Prostate gland (tissue), 2 donors: ENCODE measurements around the gene SH2B3. TPM values are rescaled to one million over a fixed set of nuclear protein-coding genes. Genes with fewer than 3 reads are reported as not detected.

Experiments
- DNase-seq: peaks from one replicate; pipeline ENCODE4 v3.0.0-alpha.2; 2019; ENCODE audit warnings: low spot score
- H3K27ac ChIP-seq, 2 donors: fragments of 200-600 bp; sonication (generic); 2 replicates each; pipeline ENCODE4 v1.5.1; 2017 to 2019
- H3K27me3 ChIP-seq: fragments of 200-600 bp; sonication (generic); replicated peaks from 2 replicates; pipeline ENCODE4 v1.5.1; 2019; ENCODE audit not compliant: insufficient read depth
- H3K36me3 ChIP-seq, 2 donors: fragments of 200-600 bp; sonication (generic); 1 replicate in 1 of 2; 2 replicates in 1 of 2; pipeline versions ENCODE4 v1.5.1 to v1.8.1; 2017 to 2019
- H3K4me1 ChIP-seq: fragments of 200-600 bp; sonication (generic); replicated peaks from 2 replicates; pipeline ENCODE4 v1.5.1; 2019
- H3K4me3 ChIP-seq, 2 donors: fragments of 200-600 bp; sonication (generic); 2 replicates each; pipeline ENCODE4 v1.5.1; 2017 to 2019
- H3K9me3 ChIP-seq: fragments of 200-600 bp; sonication (generic); 2 replicates; pipeline ENCODE4 v1.5.1; 2017
- POLR2A ChIP-seq: fragments of 450-650 bp; IDR thresholded peaks from one replicate; pipeline ENCODE4 v1.6.1; 2016; ENCODE audit warnings: antibody characterized with exemption, mild to moderate bottlenecking
- POLR2AphosphoS5 ChIP-seq: sonication (generic); formaldehyde crosslinking; IDR thresholded peaks from one replicate; pipeline ENCODE4 v1.6.1; 2017; ENCODE audit warnings: antibody characterized with exemption
- WGBS: methylation state at CpG from one replicate; pipeline ENCODE4 v1.1.5; 2018; 5-methylcytosine and 5-hydroxymethylcytosine counted together
- intact Hi-C: fragments of 100-400 bp; cut with DNase I; formaldehyde crosslinking; loops from one replicate; pipeline ENCODE4 v1.14.2; 2022
- total RNA-seq, 2 donors: library from RNA; depleted of rRNA; stranded (reverse); fragments of >200 nt; gene quantifications; one replicate each; pipeline ENCODE4 v1.1.0, GENCODE V29; 2016
- TF ChIP-seq, protein P1 (sequence below), 4 experiments: fragments of 200-600 bp in 2 of 4; fragments of 450-650 bp in 2 of 4; sonication (generic) in 2 of 4; IDR thresholded peaks; 1 replicate in 3 of 4; 2 replicates in 1 of 4; pipeline ENCODE4 v1.5.1; 2016 to 2019; ENCODE audit warnings: antibody characterized with exemption in 4 of 4, mild to moderate bottlenecking in 2 of 4, moderate library complexity in 2 of 4

SH2B3 gene
- total RNA-seq, 2 donors from 2014 or later: 13.3 to 34.8 TPM

DNA sequence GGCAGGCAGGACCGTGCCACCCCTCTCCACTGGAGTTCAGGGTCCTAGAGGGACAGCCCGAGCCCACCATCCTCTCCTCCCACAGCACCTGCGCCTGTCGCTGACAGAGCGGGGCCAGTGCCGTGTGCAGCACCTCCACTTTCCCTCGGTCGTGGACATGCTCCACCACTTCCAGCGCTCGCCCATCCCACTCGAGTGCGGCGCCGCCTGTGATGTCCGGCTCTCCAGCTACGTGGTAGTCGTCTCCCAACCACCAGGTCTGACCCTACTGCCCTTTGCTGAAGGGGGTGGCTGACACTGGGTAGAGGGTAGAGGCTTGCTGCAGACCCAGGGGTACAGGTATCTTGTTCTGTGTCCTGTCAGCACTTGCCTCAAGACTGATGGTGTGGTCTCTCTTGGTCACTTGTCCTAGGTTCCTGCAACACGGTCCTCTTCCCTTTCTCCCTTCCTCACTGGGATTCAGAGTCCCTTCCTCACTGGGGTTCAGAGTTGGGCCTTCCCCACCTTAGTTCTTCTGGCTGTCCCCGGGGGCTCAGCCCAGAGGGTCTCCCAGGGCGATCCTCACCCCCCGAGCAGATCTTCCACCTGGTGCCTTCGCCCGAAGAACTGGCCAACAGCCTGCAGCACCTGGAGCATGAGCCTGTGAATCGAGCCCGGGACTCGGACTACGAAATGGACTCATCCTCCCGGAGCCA is 42.0 kb downstream of the SH2B3 start:
- intact Hi-C loops: no loop called here
- H3K27ac ChIP-seq: no peak overlapping the region

DNA sequence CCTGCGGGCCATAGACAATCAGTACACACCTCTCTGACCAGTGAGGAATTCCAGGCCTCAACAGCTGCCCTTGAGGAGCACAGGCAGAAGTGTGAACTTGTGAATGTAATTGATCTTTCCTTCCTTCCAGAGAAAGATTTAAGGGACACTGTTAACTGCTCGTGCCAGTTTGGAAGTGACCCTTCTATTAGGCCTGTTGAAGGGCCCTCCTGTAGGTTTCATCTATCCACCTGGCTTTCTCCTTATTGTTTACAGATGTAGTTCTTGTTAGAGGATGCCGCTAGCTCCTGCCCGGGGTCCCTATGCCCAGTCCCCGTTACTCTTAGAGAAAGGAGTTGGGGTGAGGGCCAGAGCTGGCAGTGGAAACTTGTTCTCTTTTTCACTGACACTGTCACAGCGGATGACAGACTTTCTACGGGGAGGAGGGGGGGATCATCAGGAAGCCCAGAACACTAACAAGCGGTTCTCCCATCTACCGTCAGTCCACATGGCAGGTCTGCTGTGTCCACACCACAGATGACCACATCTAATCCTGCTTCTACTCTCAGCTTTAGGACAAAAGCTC is 42.6 kb downstream of the SH2B3 start:
- Histone ChIP-seq H3K9me3 (no peaks in the 10 kb centered on the region), H3K27ac (no peak overlapping the region), H3K4me1 (peaks cover 5% of the 10 kb centered on the region), H3K4me3 (no peak overlapping the region), H3K27me3 (no peaks in the 10 kb centered on the region), H3K36me3 (peaks cover 6 to 13% of the 10 kb centered on the region in 2 donors)
- no peak for DNase-seq
- intact Hi-C loops: no loop called here
- TF ChIP-seq, protein P1, sequence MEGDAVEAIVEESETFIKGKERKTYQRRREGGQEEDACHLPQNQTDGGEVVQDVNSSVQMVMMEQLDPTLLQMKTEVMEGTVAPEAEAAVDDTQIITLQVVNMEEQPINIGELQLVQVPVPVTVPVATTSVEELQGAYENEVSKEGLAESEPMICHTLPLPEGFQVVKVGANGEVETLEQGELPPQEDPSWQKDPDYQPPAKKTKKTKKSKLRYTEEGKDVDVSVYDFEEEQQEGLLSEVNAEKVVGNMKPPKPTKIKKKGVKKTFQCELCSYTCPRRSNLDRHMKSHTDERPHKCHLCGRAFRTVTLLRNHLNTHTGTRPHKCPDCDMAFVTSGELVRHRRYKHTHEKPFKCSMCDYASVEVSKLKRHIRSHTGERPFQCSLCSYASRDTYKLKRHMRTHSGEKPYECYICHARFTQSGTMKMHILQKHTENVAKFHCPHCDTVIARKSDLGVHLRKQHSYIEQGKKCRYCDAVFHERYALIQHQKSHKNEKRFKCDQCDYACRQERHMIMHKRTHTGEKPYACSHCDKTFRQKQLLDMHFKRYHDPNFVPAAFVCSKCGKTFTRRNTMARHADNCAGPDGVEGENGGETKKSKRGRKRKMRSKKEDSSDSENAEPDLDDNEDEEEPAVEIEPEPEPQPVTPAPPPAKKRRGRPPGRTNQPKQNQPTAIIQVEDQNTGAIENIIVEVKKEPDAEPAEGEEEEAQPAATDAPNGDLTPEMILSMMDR (IDR thresholded peaks at IDR 0.05): no peak
- TF ChIP-seq POLR2AphosphoS5: no peak
- TF ChIP-seq POLR2A: no peak
- WGBS: 74% methylated on average over 9 of the region's 9 CpGs

More for the DNA sequence above, 42.0 kb downstream of the SH2B3 start:
- TF ChIP-seq POLR2A: no peak
- TF ChIP-seq, protein P1 (IDR thresholded peaks at IDR 0.05): no peak
- no peak for TF ChIP-seq POLR2AphosphoS5
- DNase-seq: no peak
- Histone ChIP-seq H3K27me3 (no peaks in the 10 kb centered on the region), H3K36me3 (peaks cover 6 to 10% of the 10 kb centered on the region in 2 donors), H3K9me3 (no peaks in the 10 kb centered on the region), H3K4me3 (no peak overlapping the region), H3K4me1 (peaks cover 5% of the 10 kb centered on the region)
- 87% methylated on average over 28 of the region's 28 CpGs for WGBS

DNA sequence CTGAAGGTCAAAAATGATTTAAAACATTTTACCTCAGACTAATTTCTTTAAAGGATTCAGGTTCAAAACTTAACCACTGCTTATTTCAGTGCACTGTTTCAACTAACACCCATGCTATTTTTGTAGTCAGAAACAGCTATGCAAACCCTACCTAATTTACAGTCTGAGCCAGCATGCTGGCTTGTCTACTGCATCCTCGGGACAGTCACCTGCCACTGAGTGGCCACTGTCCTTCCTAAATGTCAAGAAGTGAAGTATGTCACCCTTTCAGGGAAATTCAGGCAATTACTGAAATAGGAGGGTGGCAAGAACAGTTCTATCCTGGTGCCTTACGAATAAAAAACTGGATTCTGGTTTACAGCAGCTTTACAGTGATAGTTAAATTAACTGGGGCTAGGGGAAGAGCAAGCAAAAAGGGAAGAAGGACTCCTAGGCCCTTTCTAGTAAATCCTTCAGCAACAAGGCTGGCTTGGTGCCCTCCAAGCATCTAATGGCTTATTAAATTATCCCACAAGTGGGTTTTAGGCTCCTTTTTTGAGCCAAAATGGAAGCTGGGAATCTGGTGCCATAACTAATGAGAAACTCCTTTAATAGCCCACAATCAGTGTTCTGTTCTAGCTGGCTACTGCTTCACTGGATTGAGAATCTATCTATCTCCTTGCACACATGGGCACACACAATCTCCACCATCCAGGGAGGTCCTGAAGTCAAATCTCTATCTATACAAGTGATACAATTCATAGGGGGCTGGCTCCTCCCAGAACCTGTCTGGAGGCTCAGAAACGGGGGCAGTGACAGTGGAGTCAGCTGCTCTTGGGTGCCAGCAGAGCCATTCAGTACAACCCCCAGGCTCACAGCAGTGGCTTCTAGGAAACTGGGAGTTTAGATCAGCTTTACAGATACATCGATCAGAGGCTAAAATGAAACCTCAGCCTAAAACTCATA is 43.4 kb downstream of the SH2B3 start:
- intact Hi-C loops: no loop called here
- Histone ChIP-seq H3K36me3 (peaks cover 6 to 16% of the 10 kb centered on the region in 2 donors), H3K9me3 (no peaks in the 10 kb centered on the region), H3K27me3 (no peaks in the 10 kb centered on the region), H3K4me3 (no peak overlapping the region), H3K27ac (no peak overlapping the region), H3K4me1 (peaks cover 5% of the 10 kb centered on the region)
- DNase-seq: no peak
- 67% methylated on average over 4 of the region's 4 CpGs for WGBS
- TF ChIP-seq, protein P1 (IDR thresholded peaks at IDR 0.05): no peak
- TF ChIP-seq POLR2A (no peak), POLR2AphosphoS5 (no peak)

DNA sequence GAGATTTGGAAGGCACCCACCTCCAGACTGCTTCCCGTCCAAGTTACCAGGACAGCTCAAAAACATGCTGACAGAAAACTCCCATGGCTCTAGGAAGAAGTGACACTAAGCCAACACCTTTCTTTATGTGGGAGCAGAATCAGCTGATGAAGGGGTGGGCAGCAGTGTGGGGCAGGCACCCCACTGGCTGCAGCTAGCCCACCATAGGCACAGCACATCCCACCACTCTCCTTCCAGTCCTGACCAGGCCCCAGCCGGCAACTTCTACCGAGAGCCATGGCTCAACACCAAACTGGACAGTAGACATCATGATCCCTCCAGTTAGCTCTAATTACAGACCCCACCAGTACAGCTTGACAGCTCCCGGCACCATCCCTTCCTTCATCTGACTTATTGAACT is 45.0 kb downstream of the SH2B3 start:
- Histone ChIP-seq H3K9me3 (no peaks in the 10 kb centered on the region), H3K27ac (no peak overlapping the region), H3K4me3 (no peak overlapping the region), H3K36me3 (peaks cover 8 to 29% of the 10 kb centered on the region in 2 donors), H3K4me1 (peaks cover 5% of the 10 kb centered on the region), H3K27me3 (no peaks in the 10 kb centered on the region)
- intact Hi-C loops: loop anchor here (5.0 kb wide), 1 partner anchor 43 kb away; the partner anchor contains the start of gene SH2B3
- 76% methylated on average over 4 of the region's 4 CpGs for WGBS
- TF ChIP-seq POLR2AphosphoS5 (no peak), POLR2A (no peak)
- TF ChIP-seq, protein P1 (IDR thresholded peaks at IDR 0.05): no peak
- DNase-seq: no peak
